Measurements from ENCODE around the gene KIAA1755. TPM values are rescaled to one million over a fixed set of nuclear protein-coding genes. Genes with fewer than 3 reads are reported as not detected.

KIAA1755 gene
- total RNA-seq, 1 experiment from 2014 or later: 0.17 TPM

DNA sequence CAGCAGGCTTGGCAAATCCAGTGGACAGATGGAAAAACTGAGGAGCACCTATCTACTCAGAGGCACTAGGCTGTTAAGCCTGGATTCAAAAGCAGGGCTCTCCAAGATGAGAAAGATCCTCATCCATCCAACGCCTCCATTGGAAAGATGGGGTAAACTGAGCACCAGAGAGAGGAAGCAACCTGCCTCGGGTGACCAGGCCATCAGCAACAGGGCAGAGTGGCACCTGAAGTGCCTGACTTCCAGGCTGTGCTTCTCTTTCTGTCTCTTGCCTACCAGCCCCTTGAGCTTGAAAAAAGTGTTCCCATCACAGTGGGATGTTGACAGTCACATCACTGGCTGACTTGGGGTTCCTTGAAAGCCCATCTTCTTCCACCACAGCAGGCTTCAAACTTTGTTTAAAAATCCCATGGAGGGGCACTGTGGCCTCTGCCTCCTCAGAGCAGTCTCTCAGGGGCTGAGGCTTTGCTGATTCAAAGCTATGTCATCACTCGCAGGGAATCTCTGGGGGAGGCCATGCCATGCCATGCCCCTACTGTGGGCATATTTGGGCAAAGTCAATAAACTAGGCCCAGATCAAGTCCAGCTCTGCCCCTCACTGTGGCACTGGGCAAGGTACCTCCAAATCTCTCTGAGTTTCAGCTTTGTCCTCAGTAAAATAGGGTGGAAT is 50.7 kb downstream of the KIAA1755 start:
- H3K4me3 Mint-ChIP-seq: no peak overlapping the region
- H3K79me1 ChIP-seq (ENCODE audit: insufficient read depth, low read depth, low read length, poor library complexity, severe bottlenecking): no peaks in the 10 kb centered on the region
- H3T11ph ChIP-seq (ENCODE audit: low read length): no peak overlapping the region
- H3K4me1 Mint-ChIP-seq: no peaks in the 10 kb centered on the region
- no peak overlapping the region for H2AK5ac ChIP-seq (ENCODE audit: insufficient read length, low read length)
- H3K36me3 Mint-ChIP-seq (ENCODE audit: insufficient read depth in 1 of 3, low read depth in 3 of 3): no peaks in the 10 kb centered on the region
- no peak overlapping the region for H3K18ac ChIP-seq (ENCODE audit: insufficient read length, low read depth, low read length)
- no peak overlapping the region for H3K9ac ChIP-seq (ENCODE audit: extremely low read depth, insufficient read length, low read length)
- no peak overlapping the region for H2BK15ac ChIP-seq (ENCODE audit: low read depth, low read length)
- H3K27ac Mint-ChIP-seq: no peak overlapping the region
- no peaks in the 10 kb centered on the region for H4K20me1 ChIP-seq (ENCODE audit: control insufficient read depth, insufficient read depth, insufficient read length)
- no peak overlapping the region for H2BK5ac ChIP-seq (ENCODE audit: insufficient read length, low read length)
- no peak overlapping the region for H2BK120ac ChIP-seq (ENCODE audit: low read depth, low read length, poor library complexity, severe bottlenecking)
- H3K79me2 ChIP-seq (ENCODE audit: insufficient read depth, low read length): no peaks in the 10 kb centered on the region
- no peak overlapping the region for H4K91ac ChIP-seq (ENCODE audit: insufficient read length, low read depth, low read length)
- H3K56ac ChIP-seq (ENCODE audit: insufficient read length, low read depth, low read length): no peak overlapping the region
- no peaks in the 10 kb centered on the region for H3K23me2 ChIP-seq (ENCODE audit: insufficient read length, low read depth, low read length, poor library complexity, severe bottlenecking)
- no peaks in the 10 kb centered on the region for H3K4me1 ChIP-seq (ENCODE audit: insufficient read depth, low read length)
- H3K27ac ChIP-seq (ENCODE audit: insufficient read length, low read depth, low read length): no peak overlapping the region
- no peak overlapping the region for H2AFZ ChIP-seq (ENCODE audit: low read length)
- DNase-seq: no peak
- H3K4me2 ChIP-seq (ENCODE audit: insufficient read depth, insufficient read length, low read length): no peak overlapping the region
- no peak overlapping the region for H4K5ac ChIP-seq (ENCODE audit: insufficient read length, low read depth, low read length)
- peaks cover 7% of the 10 kb centered on the region for H3K27me3 Mint-ChIP-seq (ENCODE audit: low read depth)
- H3K27me3 ChIP-seq (ENCODE audit: insufficient read depth, low read length): no peaks in the 10 kb centered on the region
- H2BK12ac ChIP-seq (ENCODE audit: insufficient read length, low read depth, low read length): no peak overlapping the region
- no peaks in the 10 kb centered on the region for H3K9me3 Mint-ChIP-seq
- no CpG with 5 or more reads among the region's 3 CpGs for WGBS (ENCODE audit: extremely low coverage, insufficient read length, low lambda C conversion rate)
- H3K23ac ChIP-seq (ENCODE audit: insufficient read length, low read depth, low read length): no peak overlapping the region
- no peak overlapping the region for H3K14ac ChIP-seq (ENCODE audit: insufficient read depth, low read length)
- TF ChIP-seq, protein P1, sequence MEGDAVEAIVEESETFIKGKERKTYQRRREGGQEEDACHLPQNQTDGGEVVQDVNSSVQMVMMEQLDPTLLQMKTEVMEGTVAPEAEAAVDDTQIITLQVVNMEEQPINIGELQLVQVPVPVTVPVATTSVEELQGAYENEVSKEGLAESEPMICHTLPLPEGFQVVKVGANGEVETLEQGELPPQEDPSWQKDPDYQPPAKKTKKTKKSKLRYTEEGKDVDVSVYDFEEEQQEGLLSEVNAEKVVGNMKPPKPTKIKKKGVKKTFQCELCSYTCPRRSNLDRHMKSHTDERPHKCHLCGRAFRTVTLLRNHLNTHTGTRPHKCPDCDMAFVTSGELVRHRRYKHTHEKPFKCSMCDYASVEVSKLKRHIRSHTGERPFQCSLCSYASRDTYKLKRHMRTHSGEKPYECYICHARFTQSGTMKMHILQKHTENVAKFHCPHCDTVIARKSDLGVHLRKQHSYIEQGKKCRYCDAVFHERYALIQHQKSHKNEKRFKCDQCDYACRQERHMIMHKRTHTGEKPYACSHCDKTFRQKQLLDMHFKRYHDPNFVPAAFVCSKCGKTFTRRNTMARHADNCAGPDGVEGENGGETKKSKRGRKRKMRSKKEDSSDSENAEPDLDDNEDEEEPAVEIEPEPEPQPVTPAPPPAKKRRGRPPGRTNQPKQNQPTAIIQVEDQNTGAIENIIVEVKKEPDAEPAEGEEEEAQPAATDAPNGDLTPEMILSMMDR (conservative IDR thresholded peaks at IDR 0.05): no peak
- no peak overlapping the region for H4K8ac ChIP-seq (replicated peaks; ENCODE audit: insufficient read length, low read depth, low read length)
- no peak overlapping the region for H3K4ac ChIP-seq (ENCODE audit: low read depth, low read length)
- H2BK20ac ChIP-seq (ENCODE audit: low read depth, low read length, poor library complexity, severe bottlenecking): no peak overlapping the region
- H3K9me3 ChIP-seq (ENCODE audit: control insufficient read depth, low read depth, low read length): no peaks in the 10 kb centered on the region

Measured in H9 (cell line).